Breast epithelium (tissue), 4 donors: ENCODE measurements around the gene FLT4. TPM values are rescaled to one million over a fixed set of nuclear protein-coding genes. Genes with fewer than 3 reads are reported as not detected.
A peak's percentile ranks its signal among the peaks of the same experiment; 100 is the strongest.

Experiments used
- DNase-seq, 2 donors: peaks; one replicate each; pipeline ENCODE4 v3.0.0-alpha.2; 2019; ENCODE audit warnings: low spot score in 2 of 2
- H3K27ac ChIP-seq, 2 donors: fragments of 200-600 bp; sonication (generic) in 1 of 2; one replicate each; pipeline ENCODE4 v1.5.1; 2016 to 2019; ENCODE audit warnings: mild to moderate bottlenecking in 1 of 2
- H3K27me3 ChIP-seq, 2 donors: fragments of 200-600 bp; sonication (generic) in 1 of 2; one replicate each; pipeline versions ENCODE4 v1.5.1 to v1.6.0; 2017 to 2019; ENCODE audit warnings: control low read depth in 1 of 2, mild to moderate bottlenecking in 1 of 2
- H3K36me3 ChIP-seq: fragments of 200-600 bp; one replicate; pipeline ENCODE4 v1.5.1; 2019
- H3K4me1 ChIP-seq, 2 donors: fragments of 200-600 bp; sonication (generic); one replicate each; pipeline ENCODE4 v1.5.1; 2016 to 2019; ENCODE audit warnings: control low read depth in 1 of 2
- H3K4me3 ChIP-seq, 3 donors: fragments of 200-600 bp; sonication (generic); 1 replicate in 2 of 3; 2 replicates in 1 of 3; pipeline ENCODE4 v1.5.1; 2016 to 2019; ENCODE audit warnings: mild to moderate bottlenecking in 3 of 3, moderate library complexity in 2 of 3
- H3K9me3 ChIP-seq, 2 donors: fragments of 200-600 bp; sonication (generic) in 1 of 2; one replicate each; pipeline ENCODE4 v1.5.1; 2016 to 2019; ENCODE audit warnings: control low read depth in 1 of 2
- CTCF ChIP-seq, 3 donors: fragments of 450-650 bp; IDR thresholded peaks; one replicate each; pipeline ENCODE4 v1.5.1; 2016 to 2017; ENCODE audit warnings: antibody characterized with exemption in 3 of 3, mild to moderate bottlenecking in 3 of 3, moderate library complexity in 3 of 3
- POLR2A ChIP-seq: fragments of 450-650 bp; IDR thresholded peaks from one replicate; pipeline ENCODE4 v1.6.1; 2016; ENCODE audit warnings: antibody characterized with exemption, mild to moderate bottlenecking, moderate library complexity
- POLR2AphosphoS5 ChIP-seq, 3 donors: sonication (generic); formaldehyde crosslinking; IDR thresholded peaks; one replicate each; pipeline ENCODE4 v1.6.1; 2017; ENCODE audit warnings: antibody characterized with exemption in 3 of 3
- intact Hi-C: fragments of 100-400 bp; cut with DNase I; formaldehyde crosslinking; loops from one replicate; pipeline ENCODE4 v1.15.1; 2023; ENCODE audit warnings: low total_unique reads
- total RNA-seq, 3 donors: library from RNA; depleted of rRNA; stranded (reverse); fragments of >200 nt; gene quantifications; one replicate each; pipeline ENCODE4 v1.1.0, GENCODE V29; 2016

Gene FLT4
- total RNA-seq, 3 donors from 2014 or later = 4.3 to 35.7 (median 7.9) TPM

DNA sequence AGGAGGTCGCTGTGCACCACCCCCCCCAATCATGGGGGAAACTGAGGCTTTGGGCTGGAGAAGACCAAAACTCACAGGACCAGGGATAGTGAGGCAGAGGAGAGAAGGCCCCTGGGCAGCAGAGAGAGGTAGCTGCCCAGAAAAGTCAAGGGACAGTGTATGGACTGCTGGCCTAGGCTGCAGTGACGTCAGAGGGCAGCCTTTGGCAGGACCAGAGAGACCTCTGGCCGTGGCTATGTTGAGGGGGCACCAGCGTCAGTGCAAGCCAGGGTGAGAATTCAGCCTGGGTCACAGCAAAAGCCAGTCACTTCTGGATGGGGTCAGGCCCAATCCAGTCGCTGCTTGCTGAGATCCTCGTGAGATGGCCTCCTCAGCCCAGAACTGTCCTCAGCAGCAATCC is 26.5 kb downstream of the FLT4 start:
- TF ChIP-seq POLR2A (no peak), POLR2AphosphoS5 (IDR thresholded peaks at IDR 0.05) (no peak), CTCF (IDR thresholded peaks at IDR 0.05) (no peak)
- intact Hi-C loops = no loop called here
- H3K27ac ChIP-seq = peak overlapping the region in 1 of 2 donors; percentile 19
- no peaks in the 10 kb centered on the region for H3K9me3 ChIP-seq
- H3K27me3 ChIP-seq = peaks cover 0 to 14% of the 10 kb centered on the region in 2 donors
- no peak for DNase-seq
- H3K4me3 ChIP-seq = no peak overlapping the region
- H3K4me1 ChIP-seq = no peaks in the 10 kb centered on the region
- H3K36me3 ChIP-seq = no peaks in the 10 kb centered on the region

DNA sequence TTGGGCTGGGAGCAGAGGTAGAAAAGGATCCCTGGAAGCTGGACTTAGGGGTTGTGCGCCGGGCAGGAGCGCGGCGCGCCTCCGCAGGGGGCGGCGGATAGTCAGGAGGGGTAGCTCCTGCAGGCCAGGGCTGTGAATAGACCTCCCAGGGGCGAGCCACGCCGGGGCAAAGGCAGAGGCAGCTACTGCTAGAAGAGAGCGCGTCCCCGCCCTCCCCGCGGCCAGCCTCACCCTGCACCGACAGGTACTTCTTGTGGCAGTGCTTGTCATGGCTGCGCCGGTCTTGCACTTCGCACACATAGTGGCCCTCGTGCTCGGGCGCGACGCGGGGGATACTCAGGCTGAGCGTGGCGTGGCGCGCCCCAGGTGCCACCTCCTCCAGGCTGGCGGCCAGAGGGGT is 28.1 kb downstream of the FLT4 start:
- DNase-seq = no peak
- Histone ChIP-seq H3K4me3 (no peak overlapping the region), H3K27ac (no peak overlapping the region), H3K4me1 (no peaks in the 10 kb centered on the region), H3K9me3 (no peaks in the 10 kb centered on the region), H3K27me3 (peaks cover 0 to 14% of the 10 kb centered on the region in 2 donors), H3K36me3 (no peaks in the 10 kb centered on the region)
- TF ChIP-seq POLR2A = no peak
- no peak for TF ChIP-seq CTCF (IDR thresholded peaks at IDR 0.05)
- TF ChIP-seq POLR2AphosphoS5 (IDR thresholded peaks at IDR 0.05) = no peak
- intact Hi-C loops = no loop called here

GRCh38 chr5:180620014-180620413 is 29.4 kb downstream of the FLT4 start:
- DNase-seq = no peak
- peaks cover 0 to 14% of the 10 kb centered on the region in 2 donors for H3K27me3 ChIP-seq
- no peak overlapping the region for H3K4me3 ChIP-seq
- no peaks in the 10 kb centered on the region for H3K36me3 ChIP-seq
- H3K4me1 ChIP-seq = no peaks in the 10 kb centered on the region
- H3K27ac ChIP-seq = no peak overlapping the region
- TF ChIP-seq CTCF (IDR thresholded peaks at IDR 0.05) (no peak), POLR2AphosphoS5 (IDR thresholded peaks at IDR 0.05) (no peak), POLR2A (no peak)
- H3K9me3 ChIP-seq = no peaks in the 10 kb centered on the region
- intact Hi-C loops = no loop called here

GRCh38 chr5:180619563-180619915 is 29.9 kb downstream of the FLT4 start:
- Histone ChIP-seq H3K4me1 (no peaks in the 10 kb centered on the region), H3K27ac (no peak overlapping the region), H3K36me3 (no peaks in the 10 kb centered on the region), H3K4me3 (peak overlapping the region in 1 of 3 donors; percentile 59), H3K9me3 (no peaks in the 10 kb centered on the region), H3K27me3 (peaks cover 0 to 14% of the 10 kb centered on the region in 2 donors)
- intact Hi-C loops = no loop called here
- no peak for TF ChIP-seq CTCF (IDR thresholded peaks at IDR 0.05)
- TF ChIP-seq POLR2AphosphoS5 (IDR thresholded peaks at IDR 0.05) = no peak
- no peak for TF ChIP-seq POLR2A
- no peak for DNase-seq

GRCh38 chr5:180618829-180619562 is 30.4 kb downstream of the FLT4 start:
- H3K27me3 ChIP-seq = peaks cover 0 to 14% of the 10 kb centered on the region in 2 donors
- H3K9me3 ChIP-seq = no peaks in the 10 kb centered on the region
- no peaks in the 10 kb centered on the region for H3K4me1 ChIP-seq
- TF ChIP-seq POLR2AphosphoS5 (IDR thresholded peaks at IDR 0.05) = no peak
- TF ChIP-seq CTCF (IDR thresholded peaks at IDR 0.05) = no peak
- TF ChIP-seq POLR2A = no peak
- no peak for DNase-seq
- H3K4me3 ChIP-seq = peak overlapping the region; percentile 17 to 59 (median 37)
- H3K36me3 ChIP-seq = no peaks in the 10 kb centered on the region
- intact Hi-C loops = no loop called here
- H3K27ac ChIP-seq = no peak overlapping the region
